Astrocyte (in vitro differentiated cells and primary cell): ENCODE measurements around the gene TEX29.

Experiments
- CTCF ChIP-seq: IDR thresholded peaks from 2 replicates; pipeline ENCODE4 v1.5.1; 2011; ENCODE audit warnings: low read depth, mild to moderate bottlenecking, inconsistent platforms, low read length, moderate library complexity; ENCODE audit not compliant: insufficient read depth
- EZH2 ChIP-seq: IDR thresholded peaks from 2 replicates; pipeline ENCODE4 v1.6.1; 2012; ENCODE audit warnings: mild to moderate bottlenecking, low read length, inconsistent platforms; ENCODE audit not compliant: insufficient read depth

- no peak for TF ChIP-seq CTCF
- TF ChIP-seq EZH2 = no peak
Measured at GRCh38 chr13:111337741-111338140, 17.3 kb downstream of the TEX29 start.
